Keratinocyte (primary cell): ENCODE results near the gene TFB1M.

Experiments
- EZH2 ChIP-seq: IDR thresholded peaks from one replicate; pipeline ENCODE4 v1.6.1; 2012; ENCODE audit warnings: inconsistent platforms, mild to moderate bottlenecking, low read length, moderate library complexity
- TF ChIP-seq, protein P1 (sequence below), 3 experiments: IDR thresholded peaks in 1 of 3; conservative IDR thresholded peaks in 1 of 3; optimal IDR thresholded peaks in 1 of 3; 2 replicates in 2 of 3; 3 replicates in 1 of 3; pipeline versions ENCODE3 to v1.5.1; 2011; ENCODE audit warnings: low read length in 3 of 3, mild to moderate bottlenecking in 3 of 3, moderate library complexity in 2 of 3, control low read depth in 1 of 3, inconsistent platforms in 1 of 3; ENCODE audit not compliant: insufficient read depth in 2 of 3; ENCODE audit errors: extremely low read depth in 1 of 3

DNA sequence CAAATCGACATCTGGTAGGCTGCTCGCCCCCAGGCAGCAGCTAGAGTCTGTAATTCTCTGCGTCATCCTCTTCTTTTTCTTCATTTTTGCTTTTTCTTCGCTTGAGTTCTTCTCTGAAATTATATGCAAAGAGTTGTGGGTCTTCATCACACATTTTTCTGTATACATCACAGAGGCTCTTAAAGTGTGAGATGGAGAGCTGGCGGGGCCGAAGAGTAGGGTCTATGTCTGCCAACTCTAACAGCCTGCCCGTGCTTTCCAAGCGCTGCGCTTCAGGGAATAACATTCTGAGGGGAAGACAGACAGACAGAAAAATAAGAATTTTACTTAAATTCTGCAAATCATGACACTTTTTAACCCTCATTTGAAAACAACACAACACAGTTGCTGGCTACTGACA lies 56.5 kb downstream of the TFB1M start:
- no peak for TF ChIP-seq EZH2
- TF ChIP-seq, protein P1, sequence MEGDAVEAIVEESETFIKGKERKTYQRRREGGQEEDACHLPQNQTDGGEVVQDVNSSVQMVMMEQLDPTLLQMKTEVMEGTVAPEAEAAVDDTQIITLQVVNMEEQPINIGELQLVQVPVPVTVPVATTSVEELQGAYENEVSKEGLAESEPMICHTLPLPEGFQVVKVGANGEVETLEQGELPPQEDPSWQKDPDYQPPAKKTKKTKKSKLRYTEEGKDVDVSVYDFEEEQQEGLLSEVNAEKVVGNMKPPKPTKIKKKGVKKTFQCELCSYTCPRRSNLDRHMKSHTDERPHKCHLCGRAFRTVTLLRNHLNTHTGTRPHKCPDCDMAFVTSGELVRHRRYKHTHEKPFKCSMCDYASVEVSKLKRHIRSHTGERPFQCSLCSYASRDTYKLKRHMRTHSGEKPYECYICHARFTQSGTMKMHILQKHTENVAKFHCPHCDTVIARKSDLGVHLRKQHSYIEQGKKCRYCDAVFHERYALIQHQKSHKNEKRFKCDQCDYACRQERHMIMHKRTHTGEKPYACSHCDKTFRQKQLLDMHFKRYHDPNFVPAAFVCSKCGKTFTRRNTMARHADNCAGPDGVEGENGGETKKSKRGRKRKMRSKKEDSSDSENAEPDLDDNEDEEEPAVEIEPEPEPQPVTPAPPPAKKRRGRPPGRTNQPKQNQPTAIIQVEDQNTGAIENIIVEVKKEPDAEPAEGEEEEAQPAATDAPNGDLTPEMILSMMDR (optimal IDR thresholded peaks at IDR 0.05 in 1 of 3, IDR thresholded peaks at IDR 0.05 in 1 of 3, conservative IDR thresholded peaks at IDR 0.05 in 1 of 3; ENCODE audit: extremely low read depth in 1 of 3, insufficient read depth in 2 of 3, low read length in 3 of 3), result no peak
